Measurements from ENCODE around the gene EXPH5.

GRCh38 chr11:108494182-108494581, 99.4 kb downstream of the EXPH5 start:
- TF ChIP-seq CTCF (IDR thresholded peaks at IDR 0.05) (no peak), POLR2A (IDR thresholded peaks at IDR 0.05) (no peak), EP300 (IDR thresholded peaks at IDR 0.05) (no peak)

All from sigmoid colon (tissue), 4 donors.